ENCODE measurements around the gene LANCL1.
"Not testable (repeated sequence)": the region's sequence is repeated elsewhere in the genome, so short reads cannot be mapped to it uniquely, and the experiment has no call there.

Gene LANCL1

GRCh38 chr2:210440206-210440605, 36.4 kb downstream of the LANCL1 start:
- Histone ChIP-seq H3K27me3 (ENCODE audit: insufficient read depth, low read length) (no peaks in the 10 kb centered on the region), H3K27ac (ENCODE audit: low read depth, low read length) (no peak overlapping the region), H3K4me1 (ENCODE audit: control insufficient read depth, insufficient read depth, low read length, unreplicated experiment) (no peaks in the 10 kb centered on the region), H3K4me3 (ENCODE audit: low read depth, low read length) (no peak overlapping the region), H3K79me2 (ENCODE audit: control insufficient read depth, insufficient read depth, low read length, unreplicated experiment) (no peaks in the 10 kb centered on the region), H2AFZ (ENCODE audit: low read length, unreplicated experiment) (no peak overlapping the region), H3K36me3 (ENCODE audit: insufficient read depth, low read length) (peaks cover 14% of the 10 kb centered on the region; the same call in 1 of the 2 replicates)

- no peaks in the 10 kb centered on the region for H3K4me1 ChIP-seq (ENCODE audit: control insufficient read depth, insufficient read depth, low read length, unreplicated experiment)
- H2AFZ ChIP-seq (ENCODE audit: low read length, unreplicated experiment): no peak overlapping the region
- H3K36me3 ChIP-seq (ENCODE audit: insufficient read depth, low read length): peaks cover 17% of the 10 kb centered on the region
- H3K27me3 ChIP-seq (ENCODE audit: insufficient read depth, low read length): no peaks in the 10 kb centered on the region
- no peaks in the 10 kb centered on the region for H3K79me2 ChIP-seq (ENCODE audit: control insufficient read depth, insufficient read depth, low read length, unreplicated experiment)
- no peak overlapping the region for H3K27ac ChIP-seq (ENCODE audit: low read depth, low read length)
- no peak overlapping the region for H3K4me3 ChIP-seq (ENCODE audit: low read depth, low read length)
These were observed 41.1 kb downstream of the LANCL1 start for GRCh38 chr2:210435439-210435838.

GRCh38 chr2:210432633-210433032, 43.9 kb downstream of the LANCL1 start:
- Histone ChIP-seq H3K4me1 (ENCODE audit: control insufficient read depth, insufficient read depth, low read length, unreplicated experiment) (no peaks in the 10 kb centered on the region), H3K27ac (ENCODE audit: low read depth, low read length) (no peak overlapping the region), H3K79me2 (ENCODE audit: control insufficient read depth, insufficient read depth, low read length, unreplicated experiment) (no peaks in the 10 kb centered on the region), H3K27me3 (ENCODE audit: insufficient read depth, low read length) (no peaks in the 10 kb centered on the region), H3K36me3 (ENCODE audit: insufficient read depth, low read length) (peaks cover 12% of the 10 kb centered on the region), H3K4me3 (ENCODE audit: low read depth, low read length) (no peak overlapping the region), H2AFZ (ENCODE audit: low read length, unreplicated experiment) (no peak overlapping the region)

DNA sequence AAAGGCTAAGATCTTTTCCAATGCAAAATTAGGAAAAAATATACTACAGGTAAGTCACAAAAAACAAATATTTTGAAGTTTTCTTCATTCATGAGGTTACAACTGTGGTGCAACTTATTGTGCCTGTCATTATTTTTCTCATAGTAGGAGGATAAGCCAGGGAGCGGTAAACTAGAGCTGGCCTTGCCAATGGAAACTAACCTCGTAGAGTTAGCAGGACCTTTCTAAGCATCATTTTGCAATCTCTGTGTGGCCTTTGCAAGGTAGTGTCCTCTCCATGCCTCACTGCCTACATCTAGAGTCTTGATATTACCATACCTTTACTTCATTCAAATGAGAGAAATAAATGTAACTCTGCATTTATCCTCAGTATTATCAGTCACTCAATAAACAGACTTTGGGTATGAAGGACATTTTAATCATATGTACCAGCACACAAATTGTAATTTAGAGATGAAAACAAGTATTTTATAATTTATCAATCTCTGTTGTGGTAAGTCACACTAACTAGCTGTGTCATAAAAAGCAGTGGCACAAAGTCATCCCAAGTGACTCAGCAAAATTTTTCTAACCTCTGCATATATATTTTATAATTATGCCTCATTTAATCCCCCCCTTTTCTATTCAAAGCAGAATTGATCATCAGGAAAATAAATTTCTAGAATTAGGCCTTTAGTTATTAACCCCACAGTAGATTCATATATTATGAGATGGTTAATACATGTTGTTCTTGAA, 47.0 kb downstream of the LANCL1 start:
- Histone ChIP-seq H3K79me2 (ENCODE audit: control insufficient read depth, insufficient read depth, low read length, unreplicated experiment) (no peaks in the 10 kb centered on the region), H3K36me3 (ENCODE audit: insufficient read depth, low read length) (peaks cover 9% of the 10 kb centered on the region), H3K4me3 (ENCODE audit: low read depth, low read length) (no peak overlapping the region), H3K27me3 (ENCODE audit: insufficient read depth, low read length) (no peaks in the 10 kb centered on the region), H2AFZ (ENCODE audit: low read length, unreplicated experiment) (no peak overlapping the region), H3K4me1 (ENCODE audit: control insufficient read depth, insufficient read depth, low read length, unreplicated experiment) (no peaks in the 10 kb centered on the region), H3K27ac (ENCODE audit: low read depth, low read length) (no peak overlapping the region)

DNA sequence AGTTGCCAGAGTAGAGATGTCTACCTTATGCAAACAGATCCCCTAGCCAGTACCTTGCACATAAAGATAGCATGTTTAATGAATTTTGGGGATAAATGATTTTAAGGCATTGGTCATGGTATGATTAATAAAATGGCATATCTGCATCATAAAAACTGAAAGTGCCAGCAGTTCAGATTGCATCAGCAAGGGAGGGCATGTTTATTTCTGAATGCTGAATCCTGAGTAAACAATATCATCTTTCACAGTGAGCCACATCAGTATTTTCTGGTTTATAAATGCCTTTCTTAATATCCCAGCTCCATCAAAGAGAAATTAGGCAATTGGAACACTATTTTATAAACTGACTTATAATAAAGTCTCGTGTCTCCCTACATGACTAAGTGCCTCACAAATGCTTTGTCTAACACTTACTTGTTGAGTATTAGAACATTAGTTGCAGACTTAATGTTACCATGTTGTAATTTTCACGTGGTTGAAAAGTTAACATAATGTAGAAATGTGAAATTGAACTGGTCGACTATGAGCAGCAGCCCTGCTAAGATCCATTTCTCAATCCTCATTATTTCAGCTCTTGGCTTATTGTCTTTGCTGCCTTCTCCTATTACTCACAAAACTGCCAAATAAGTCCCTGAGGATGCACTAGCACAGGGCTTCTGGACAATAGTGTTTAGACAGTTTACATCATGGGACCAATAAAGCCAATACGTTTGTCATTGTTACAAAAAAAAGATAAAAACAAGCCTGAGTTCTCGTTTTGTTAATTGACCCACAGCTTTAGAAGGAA, 48.0 kb downstream of the LANCL1 start:
- H3K27me3 ChIP-seq (ENCODE audit: insufficient read depth, low read length): no peaks in the 10 kb centered on the region
- no peaks in the 10 kb centered on the region for H3K4me1 ChIP-seq (ENCODE audit: control insufficient read depth, insufficient read depth, low read length, unreplicated experiment)
- no peak overlapping the region for H2AFZ ChIP-seq (ENCODE audit: low read length, unreplicated experiment)
- H3K36me3 ChIP-seq (ENCODE audit: insufficient read depth, low read length): peaks cover 9% of the 10 kb centered on the region
- no peak overlapping the region for H3K27ac ChIP-seq (ENCODE audit: low read depth, low read length)
- H3K79me2 ChIP-seq (ENCODE audit: control insufficient read depth, insufficient read depth, low read length, unreplicated experiment): no peaks in the 10 kb centered on the region
- H3K4me3 ChIP-seq (ENCODE audit: low read depth, low read length): no peak overlapping the region

GRCh38 chr2:210427309-210427708, 49.2 kb downstream of the LANCL1 start:
- not testable (repeated sequence) for H2AFZ ChIP-seq (ENCODE audit: low read length, unreplicated experiment); H3K4me1 ChIP-seq (ENCODE audit: control insufficient read depth, insufficient read depth, low read length, unreplicated experiment); H3K27ac ChIP-seq (ENCODE audit: low read depth, low read length); H3K4me3 ChIP-seq (ENCODE audit: low read depth, low read length); H3K36me3 ChIP-seq (ENCODE audit: insufficient read depth, low read length); H3K27me3 ChIP-seq (ENCODE audit: insufficient read depth, low read length); H3K79me2 ChIP-seq (ENCODE audit: control insufficient read depth, insufficient read depth, low read length, unreplicated experiment)

- no peaks in the 10 kb centered on the region for H3K79me2 ChIP-seq (ENCODE audit: control insufficient read depth, insufficient read depth, low read length, unreplicated experiment)
- no peak overlapping the region for H3K27ac ChIP-seq (ENCODE audit: low read depth, low read length)
- no peaks in the 10 kb centered on the region for H3K36me3 ChIP-seq (ENCODE audit: insufficient read depth, low read length)
- peaks cover 11% of the 10 kb centered on the region for H3K27me3 ChIP-seq (ENCODE audit: insufficient read depth, low read length)
- no peak overlapping the region for H3K4me3 ChIP-seq (ENCODE audit: low read depth, low read length)
- no peak overlapping the region for H2AFZ ChIP-seq (ENCODE audit: low read length, unreplicated experiment)
- peaks cover 11% of the 10 kb centered on the region for H3K4me1 ChIP-seq (ENCODE audit: control insufficient read depth, insufficient read depth, low read length, unreplicated experiment)
These were observed 54.2 kb downstream of the LANCL1 start for GRCh38 chr2:210422366-210422765.

GRCh38 chr2:210421916-210422315, 54.6 kb downstream of the LANCL1 start:
- H3K4me3 ChIP-seq (ENCODE audit: low read depth, low read length): no peak overlapping the region
- H3K4me1 ChIP-seq (ENCODE audit: control insufficient read depth, insufficient read depth, low read length, unreplicated experiment): peaks cover 11% of the 10 kb centered on the region
- H3K79me2 ChIP-seq (ENCODE audit: control insufficient read depth, insufficient read depth, low read length, unreplicated experiment): no peaks in the 10 kb centered on the region
- no peak overlapping the region for H2AFZ ChIP-seq (ENCODE audit: low read length, unreplicated experiment)
- H3K27ac ChIP-seq (ENCODE audit: low read depth, low read length): no peak overlapping the region
- no peaks in the 10 kb centered on the region for H3K36me3 ChIP-seq (ENCODE audit: insufficient read depth, low read length)
- H3K27me3 ChIP-seq (ENCODE audit: insufficient read depth, low read length): peaks cover 15% of the 10 kb centered on the region

DNA sequence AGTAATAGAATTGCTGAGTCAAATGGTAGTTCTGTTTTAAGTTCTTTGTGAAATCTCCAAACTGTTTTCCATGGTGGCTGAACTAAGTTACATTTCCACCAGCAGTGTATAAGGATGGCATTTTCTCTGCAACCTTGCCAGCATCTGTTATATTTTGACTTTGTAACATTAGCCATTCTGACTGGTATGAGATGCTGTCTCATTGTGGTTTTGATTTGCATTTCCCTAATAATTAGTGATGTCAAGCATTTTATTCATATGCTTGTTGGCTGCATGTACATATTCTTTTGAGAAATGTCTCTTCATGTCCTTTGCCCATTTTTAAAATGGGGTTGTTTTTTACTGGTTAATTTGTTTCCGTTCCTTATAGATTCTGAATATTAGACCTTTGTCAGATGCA, 63.9 kb downstream of the LANCL1 start:
- Histone ChIP-seq H3K4me3 (ENCODE audit: low read depth, low read length) (no peak overlapping the region), H3K79me2 (ENCODE audit: control insufficient read depth, insufficient read depth, low read length, unreplicated experiment) (no peaks in the 10 kb centered on the region), H3K36me3 (ENCODE audit: insufficient read depth, low read length) (no peaks in the 10 kb centered on the region), H2AFZ (ENCODE audit: low read length, unreplicated experiment) (no peak overlapping the region), H3K27me3 (ENCODE audit: insufficient read depth, low read length) (peaks cover 37% of the 10 kb centered on the region), H3K27ac (ENCODE audit: low read depth, low read length) (no peak overlapping the region), H3K4me1 (ENCODE audit: control insufficient read depth, insufficient read depth, low read length, unreplicated experiment) (no peaks in the 10 kb centered on the region)

- no peaks in the 10 kb centered on the region for H3K36me3 ChIP-seq (ENCODE audit: insufficient read depth, low read length)
- no peaks in the 10 kb centered on the region for H3K4me1 ChIP-seq (ENCODE audit: control insufficient read depth, insufficient read depth, low read length, unreplicated experiment)
- no peak overlapping the region for H3K4me3 ChIP-seq (ENCODE audit: low read depth, low read length)
- H3K79me2 ChIP-seq (ENCODE audit: control insufficient read depth, insufficient read depth, low read length, unreplicated experiment): no peaks in the 10 kb centered on the region
- no peak overlapping the region for H3K27ac ChIP-seq (ENCODE audit: low read depth, low read length)
- peaks cover 22% of the 10 kb centered on the region for H3K27me3 ChIP-seq (ENCODE audit: insufficient read depth, low read length)
- no peak overlapping the region for H2AFZ ChIP-seq (ENCODE audit: low read length, unreplicated experiment)
These were observed 66.0 kb downstream of the LANCL1 start for GRCh38 chr2:210410542-210410941.

Data from ACC112 (cell line).